Inflammatory macrophage treated with lipopolysaccharide for 4 hours (primary cell): ENCODE data around the gene TRAM2.

Experiments
- DNase-seq: peaks from one replicate; pipeline ENCODE4 v3.0.0-alpha.2; 2020

Gene TRAM2

GRCh38 chr6:52577022-52577777 lies at the start of gene TRAM2:
TRAM2 (minus strand) TSS chr6:52577060; CDS start chr6:52576915, 145 bp downstream.
- peak; percentile 64 for DNase-seq

- DNase-seq, result no peak
Measured at GRCh38 chr6:52622810-52623209, 46.0 kb upstream of the TRAM2 start.

GRCh38 chr6:52621631-52622030 lies 44.8 kb upstream of the TRAM2 start:
- no peak for DNase-seq

- DNase-seq, result no peak
Measured at GRCh38 chr6:52620906-52621190, 44.0 kb upstream of the TRAM2 start.

GRCh38 chr6:52620055-52620905 lies 43.4 kb upstream of the TRAM2 start:
- no peak for DNase-seq

- DNase-seq, result no peak
Measured at GRCh38 chr6:52617087-52617486, 40.2 kb upstream of the TRAM2 start.

GRCh38 chr6:52616059-52616690 lies 39.3 kb upstream of the TRAM2 start:
- DNase-seq, result no peak

- DNase-seq, result no peak
Measured at GRCh38 chr6:52612336-52613054, 35.6 kb upstream of the TRAM2 start.

- no peak for DNase-seq
Measured at GRCh38 chr6:52611833-52612232, 35.0 kb upstream of the TRAM2 start.

- no peak for DNase-seq
Measured at GRCh38 chr6:52610745-52611355, 34.0 kb upstream of the TRAM2 start.

- DNase-seq, result no peak
Measured at GRCh38 chr6:52610011-52610410, 33.2 kb upstream of the TRAM2 start.

- no peak for DNase-seq
Measured at GRCh38 chr6:52605610-52606185, 28.8 kb upstream of the TRAM2 start.

- DNase-seq, result peak; percentile 31
Measured at GRCh38 chr6:52603000-52603795, 26.3 kb upstream of the TRAM2 start.

- DNase-seq, result no peak
Measured at GRCh38 chr6:52598824-52599190, 21.9 kb upstream of the TRAM2 start.

GRCh38 chr6:52598123-52598823 lies 21.4 kb upstream of the TRAM2 start:
- DNase-seq, result peak; percentile 51

GRCh38 chr6:52597738-52598122 lies 20.9 kb upstream of the TRAM2 start:
- no peak for DNase-seq

- peak; percentile 92 for DNase-seq
Measured at GRCh38 chr6:52596371-52597028, 19.6 kb upstream of the TRAM2 start.

GRCh38 chr6:52595796-52596130 lies 18.9 kb upstream of the TRAM2 start:
- no peak for DNase-seq

- DNase-seq, result peak; percentile 94
Measured at GRCh38 chr6:52595000-52595795, 18.3 kb upstream of the TRAM2 start.

- DNase-seq, result no peak
Measured at GRCh38 chr6:52594221-52594620, 17.4 kb upstream of the TRAM2 start.
